ENCODE results near the gene NELFE. TPM values are rescaled to one million over a fixed set of nuclear protein-coding genes. Genes with fewer than 3 reads are reported as not detected.

NELFE gene
- total RNA-seq, 1 experiment from 2014 or later = 90.7 TPM

DNA sequence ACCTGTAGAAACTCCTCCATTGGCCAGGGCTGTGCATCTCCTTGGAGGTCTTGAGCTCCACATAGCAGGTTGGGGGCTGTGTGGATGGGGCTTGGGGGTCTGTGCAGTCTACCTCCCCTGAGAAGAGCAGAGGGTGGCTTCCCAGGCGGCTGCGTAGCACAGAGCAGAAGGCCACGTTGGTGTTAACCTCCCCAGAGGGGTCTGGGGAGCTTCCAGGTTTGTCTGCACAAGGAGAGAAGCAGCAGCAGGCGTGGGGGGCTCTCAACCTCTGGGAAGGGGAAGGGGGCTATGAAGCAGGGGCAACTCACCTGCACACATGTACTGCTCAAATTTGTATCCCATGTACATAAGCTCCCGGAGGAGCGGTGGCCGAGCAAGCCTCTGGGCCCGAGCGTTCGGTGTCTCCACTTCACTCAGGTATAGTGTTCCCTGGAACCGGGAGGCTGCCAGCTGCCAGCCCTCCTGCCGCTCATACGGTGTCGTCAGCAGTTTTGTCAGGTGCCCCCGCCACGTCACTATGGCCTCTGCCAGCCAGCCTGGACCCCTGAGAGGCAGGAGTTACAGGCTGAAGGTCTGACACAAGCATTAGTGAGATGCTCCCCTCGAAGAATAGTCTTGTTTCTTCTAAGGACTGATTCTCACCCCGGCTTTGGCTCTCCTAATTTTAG, 12.0 kb upstream of the NELFE start:
- POLR2A ChIA-PET = interaction anchor here (0.6 to 6.9 kb wide), 21 partner anchors 9 to 429 kb away, joined by 3 to 109 read pairs (median 5); partner anchors contain the start of genes AGPAT1, ATF6B, C6orf47 and CFB
- CTCF ChIA-PET = interaction anchor here (0.6 to 1.5 kb wide), 5 partner anchors 9 to 1604 kb away, joined by 3 to 4 read pairs (median 3); no protein-coding TSS in a partner anchor
- peak; percentile 23 for DNase-seq (ENCODE audit: unreplicated experiment)
- no peaks in the 10 kb centered on the region for H3K27me3 Mint-ChIP-seq (ENCODE audit: insufficient read depth, unreplicated experiment)
- H3K27ac Mint-ChIP-seq (ENCODE audit: low read depth, unreplicated experiment) = peak overlapping the region; percentile 100
- peaks cover 21% of the 10 kb centered on the region for H3K4me1 Mint-ChIP-seq (ENCODE audit: insufficient read depth, unreplicated experiment)
- intact Hi-C loops (cut with micrococcal nuclease) = loop anchor here (1.0 to 10.0 kb wide), 2 partner anchors 11 to 184 kb away; partner anchors contain the start of genes PPT2, PRRT1 and SKIC2
- peaks cover 81% of the 10 kb centered on the region for H3K36me3 Mint-ChIP-seq (ENCODE audit: insufficient read depth, unreplicated experiment)
- no peaks in the 10 kb centered on the region for H3K9me3 Mint-ChIP-seq (ENCODE audit: unreplicated experiment)
- peak overlapping the region; percentile 80 for H3K4me3 Mint-ChIP-seq (ENCODE audit: unreplicated experiment)
- BruUV-seq (replicated peaks) = no TSS peak
- TF ChIP-seq, protein P1, sequence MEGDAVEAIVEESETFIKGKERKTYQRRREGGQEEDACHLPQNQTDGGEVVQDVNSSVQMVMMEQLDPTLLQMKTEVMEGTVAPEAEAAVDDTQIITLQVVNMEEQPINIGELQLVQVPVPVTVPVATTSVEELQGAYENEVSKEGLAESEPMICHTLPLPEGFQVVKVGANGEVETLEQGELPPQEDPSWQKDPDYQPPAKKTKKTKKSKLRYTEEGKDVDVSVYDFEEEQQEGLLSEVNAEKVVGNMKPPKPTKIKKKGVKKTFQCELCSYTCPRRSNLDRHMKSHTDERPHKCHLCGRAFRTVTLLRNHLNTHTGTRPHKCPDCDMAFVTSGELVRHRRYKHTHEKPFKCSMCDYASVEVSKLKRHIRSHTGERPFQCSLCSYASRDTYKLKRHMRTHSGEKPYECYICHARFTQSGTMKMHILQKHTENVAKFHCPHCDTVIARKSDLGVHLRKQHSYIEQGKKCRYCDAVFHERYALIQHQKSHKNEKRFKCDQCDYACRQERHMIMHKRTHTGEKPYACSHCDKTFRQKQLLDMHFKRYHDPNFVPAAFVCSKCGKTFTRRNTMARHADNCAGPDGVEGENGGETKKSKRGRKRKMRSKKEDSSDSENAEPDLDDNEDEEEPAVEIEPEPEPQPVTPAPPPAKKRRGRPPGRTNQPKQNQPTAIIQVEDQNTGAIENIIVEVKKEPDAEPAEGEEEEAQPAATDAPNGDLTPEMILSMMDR (IDR thresholded peaks at IDR 0.05; ENCODE audit: unreplicated experiment) = no peak

- TF ChIP-seq, protein P1 (IDR thresholded peaks at IDR 0.05; ENCODE audit: unreplicated experiment) = no peak
- Mint-ChIP-seq H3K4me1 (ENCODE audit: insufficient read depth, unreplicated experiment) (peaks cover 21% of the 10 kb centered on the region), H3K9me3 (ENCODE audit: unreplicated experiment) (no peaks in the 10 kb centered on the region), H3K27me3 (ENCODE audit: insufficient read depth, unreplicated experiment) (no peaks in the 10 kb centered on the region), H3K4me3 (ENCODE audit: unreplicated experiment) (peak overlapping the region; percentile 80), H3K36me3 (ENCODE audit: insufficient read depth, unreplicated experiment) (peaks cover 85% of the 10 kb centered on the region), H3K27ac (ENCODE audit: low read depth, unreplicated experiment) (peak overlapping the region; percentile 100)
- no TSS peak for BruUV-seq (replicated peaks)
- ChIA-PET CTCF (interaction anchor here (0.5 to 3.9 kb wide), 8 partner anchors 10 to 1604 kb away, joined by 3 to 14 read pairs (median 3); no protein-coding TSS in a partner anchor), POLR2A (interaction anchor here (0.6 to 6.9 kb wide), 11 partner anchors 8 to 309 kb away, joined by 3 to 109 read pairs (median 9); partner anchors contain the start of genes ATF6B, C6orf47, CFB and EHMT2)
- intact Hi-C loops (cut with micrococcal nuclease) = loop anchor here (10.0 kb wide), 1 partner anchor 185 kb away; the partner anchor contains the start of genes PPT2 and PRRT1
- no peak for DNase-seq (ENCODE audit: unreplicated experiment)
Measured at GRCh38 chr6:31969712-31970603, 11.2 kb upstream of the NELFE start.

DNA sequence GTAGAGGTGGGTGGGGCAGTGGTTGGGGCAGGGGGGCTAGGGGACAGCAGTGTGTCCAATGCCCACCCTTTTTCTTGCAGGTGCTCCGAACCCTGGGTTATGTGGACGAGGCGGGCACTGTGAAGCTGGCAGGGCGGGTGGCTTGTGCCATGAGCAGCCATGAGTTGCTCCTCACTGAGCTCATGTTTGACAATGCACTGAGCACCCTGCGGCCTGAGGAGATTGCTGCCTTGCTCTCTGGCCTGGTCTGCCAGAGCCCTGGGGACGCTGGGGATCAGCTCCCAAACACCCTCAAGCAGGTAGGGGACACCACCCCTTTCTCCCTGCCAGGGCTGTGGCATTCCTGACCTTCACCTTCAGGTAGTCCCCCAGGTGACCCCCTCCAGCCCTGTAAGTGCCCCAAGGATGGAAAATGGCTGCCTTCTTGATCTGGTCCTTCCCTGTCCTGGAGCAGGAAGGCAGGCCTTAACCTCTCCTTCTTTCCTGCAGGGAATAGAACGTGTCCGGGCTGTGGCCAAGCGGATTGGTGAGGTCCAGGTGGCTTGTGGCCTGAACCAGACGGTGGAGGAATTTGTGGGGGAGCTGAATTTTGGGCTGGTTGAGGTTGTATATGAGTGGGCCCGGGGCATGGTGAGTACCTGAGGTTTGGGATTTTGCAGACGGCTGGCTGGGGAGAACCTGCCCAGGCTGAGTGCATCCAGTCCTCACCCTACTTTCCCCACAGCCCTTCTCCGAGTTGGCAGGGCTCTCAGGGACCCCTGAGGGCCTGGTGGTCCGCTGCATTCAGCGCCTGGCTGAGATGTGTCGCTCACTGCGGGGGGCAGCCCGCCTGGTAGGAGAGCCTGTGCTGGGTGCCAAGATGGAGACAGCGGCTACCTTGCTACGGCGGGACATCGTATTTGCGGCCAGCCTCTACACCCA, 10.3 kb upstream of the NELFE start:
- no TSS peak for BruUV-seq (replicated peaks)
- peak overlapping the region; percentile 80 for H3K4me3 Mint-ChIP-seq (ENCODE audit: unreplicated experiment)
- POLR2A ChIA-PET = interaction anchor here (6.9 kb wide), 1 partner anchor 10 kb away, joined by 109 read pairs; the partner anchor contains the start of genes NELFE and SKIC2
- no peaks in the 10 kb centered on the region for H3K9me3 Mint-ChIP-seq (ENCODE audit: unreplicated experiment)
- H3K36me3 Mint-ChIP-seq (ENCODE audit: insufficient read depth, unreplicated experiment) = peaks cover 87% of the 10 kb centered on the region
- intact Hi-C loops (cut with micrococcal nuclease) = no loop called here
- H3K27me3 Mint-ChIP-seq (ENCODE audit: insufficient read depth, unreplicated experiment) = no peaks in the 10 kb centered on the region
- TF ChIP-seq, protein P1 (IDR thresholded peaks at IDR 0.05; ENCODE audit: unreplicated experiment) = no peak
- CTCF ChIA-PET = interaction anchor here (0.6 to 3.9 kb wide), 2 partner anchors 17 to 315 kb away, joined by 4 to 14 read pairs; no protein-coding TSS in a partner anchor
- H3K27ac Mint-ChIP-seq (ENCODE audit: low read depth, unreplicated experiment) = no peak overlapping the region
- no peak for DNase-seq (ENCODE audit: unreplicated experiment)
- H3K4me1 Mint-ChIP-seq (ENCODE audit: insufficient read depth, unreplicated experiment) = peaks cover 21% of the 10 kb centered on the region

Measured in MCF 10A (cell line).